ENCODE results near the gene RNFT2. TPM values are rescaled to one million over a fixed set of nuclear protein-coding genes. Genes with fewer than 3 reads are reported as not detected.

Gene RNFT2
- total RNA-seq, 1 experiment from 2014 or later = 27.7 TPM

GRCh38 chr12:116771651-116772050 is 33.5 kb downstream of the RNFT2 start (continued):
- TF ChIP-seq AR (CRISPR knock-in tag; IDR thresholded peaks at IDR 0.05) = no peak
- TF ChIP-seq ATF1 (CRISPR knock-in tag; IDR thresholded peaks at IDR 0.05) = no peak
- TF ChIP-seq RORB (CRISPR knock-in tag; IDR thresholded peaks at IDR 0.05) = no peak
- no peak for TF ChIP-seq ZNF317 (CRISPR knock-in tag; IDR thresholded peaks at IDR 0.05; ENCODE audit: borderline replicate concordance, low read depth)

- H3K9me3 Mint-ChIP-seq = peaks cover 4% of the 10 kb centered on the region; the same call in 1 of the 2 replicates
- no peaks in the 10 kb centered on the region for H3K27me3 Mint-ChIP-seq (ENCODE audit: low read depth)
- no peak overlapping the region for H3K4me3 Mint-ChIP-seq
- peak; percentile 31 for DNase-seq (ENCODE audit: low spot score)
- ChIA-PET POLR2A (no interaction called here), CTCF (no interaction called here)
- peak; percentile 95 for ATAC-seq
- no peak for TF ChIP-seq ZNF121 (CRISPR knock-in tag; IDR thresholded peaks at IDR 0.05)
- H3K27ac Mint-ChIP-seq = no peak overlapping the region
- peaks cover 6% of the 10 kb centered on the region for H3K4me1 Mint-ChIP-seq
- peaks cover 20% of the 10 kb centered on the region for H3K36me3 Mint-ChIP-seq
Measured at GRCh38 chr12:116773276-116773731, 35.2 kb downstream of the RNFT2 start.

GRCh38 chr12:116774020-116774419 is 35.9 kb downstream of the RNFT2 start:
- no peak for DNase-seq (ENCODE audit: low spot score)
- POLR2A ChIA-PET = no interaction called here
- no peak overlapping the region for H3K4me3 Mint-ChIP-seq
- H3K9me3 Mint-ChIP-seq = peaks cover 4% of the 10 kb centered on the region; the same call in 1 of the 2 replicates
- no peak for ATAC-seq
- H3K4me1 Mint-ChIP-seq = peaks cover 6% of the 10 kb centered on the region
- H3K27ac Mint-ChIP-seq = no peak overlapping the region
- peaks cover 21% of the 10 kb centered on the region for H3K36me3 Mint-ChIP-seq
- no peaks in the 10 kb centered on the region for H3K27me3 Mint-ChIP-seq (ENCODE audit: low read depth)
- CTCF ChIA-PET = interaction anchor here (1.4 kb wide), 1 partner anchor 107 kb away, joined by 3 read pairs; the partner anchor contains the start of gene HRK
- no peak for TF ChIP-seq ZNF425 (CRISPR knock-in tag; conservative IDR thresholded peaks at IDR 0.05)
- no peak for TF ChIP-seq E2F1 (CRISPR knock-in tag; IDR thresholded peaks at IDR 0.05)
- TF ChIP-seq NR3C1 (CRISPR knock-in tag; conservative IDR thresholded peaks at IDR 0.05; ENCODE audit: low read depth) = no peak
- no peak for TF ChIP-seq E2F4 (CRISPR knock-in tag; IDR thresholded peaks at IDR 0.05; ENCODE audit: borderline replicate concordance, low read depth)
- TF ChIP-seq MXD4 (CRISPR knock-in tag; IDR thresholded peaks at IDR 0.05; ENCODE audit: borderline replicate concordance) = no peak
- TF ChIP-seq HMGA2 (CRISPR knock-in tag; IDR thresholded peaks at IDR 0.05) = no peak
- no peak for TF ChIP-seq AR (CRISPR knock-in tag; IDR thresholded peaks at IDR 0.05)
- no peak for TF ChIP-seq USF2 (CRISPR knock-in tag; IDR thresholded peaks at IDR 0.05)
- no peak for TF ChIP-seq NR2C2 (CRISPR knock-in tag; IDR thresholded peaks at IDR 0.05)
- TF ChIP-seq ZNF219 (CRISPR knock-in tag; IDR thresholded peaks at IDR 0.05; ENCODE audit: borderline replicate concordance) = no peak
- TF ChIP-seq JAZF1 (CRISPR knock-in tag; IDR thresholded peaks at IDR 0.05) = no peak
- no peak for TF ChIP-seq ZBTB21 (CRISPR knock-in tag; IDR thresholded peaks at IDR 0.05; ENCODE audit: borderline replicate concordance)
- TF ChIP-seq PRDM15 (CRISPR knock-in tag; IDR thresholded peaks at IDR 0.05) = no peak
- TF ChIP-seq CREB1 (CRISPR knock-in tag; IDR thresholded peaks at IDR 0.05) = no peak
